ENCODE measurements around the gene ZNF556. TPM values are rescaled to one million over a fixed set of nuclear protein-coding genes. Genes with fewer than 3 reads are reported as not detected.

ZNF556 gene
- total RNA-seq, 1 donor from 2014 or later: 2.4 TPM

GRCh38 chr19:2840794-2841791 lies 26.0 kb upstream of the ZNF556 start, which contains the start of gene ZNF555:
TSS of gene ZNF555 (plus strand) at chr19:2841475. CDS start at chr19:2841573, 98 bp downstream.
- Histone ChIP-seq H3K4me3 (ENCODE audit: low read depth, low read length) (peak within 1 kb of the TSS; percentile 80), H3K36me3 (ENCODE audit: control insufficient read depth, insufficient read depth, low read length) (no peaks in the 10 kb centered on the region), H3K27me3 (ENCODE audit: control insufficient read depth, insufficient read depth, low read length) (no peaks in the 10 kb centered on the region)
- TF ChIP-seq CTCF (IDR thresholded peaks at IDR 0.05; ENCODE audit: insufficient read depth, low read length, severe bottlenecking): peak; percentile 59
- DNase-seq (ENCODE audit: low read depth) (peak; percentile 96), FAIRE-seq (no peak)

- FAIRE-seq: no peak
- H3K36me3 ChIP-seq (ENCODE audit: control insufficient read depth, insufficient read depth, low read length): no peaks in the 10 kb centered on the region
- no peak for DNase-seq (ENCODE audit: low read depth)
- no peak for TF ChIP-seq CTCF (IDR thresholded peaks at IDR 0.05; ENCODE audit: insufficient read depth, low read length, severe bottlenecking)
- H3K4me3 ChIP-seq (ENCODE audit: low read depth, low read length): peak overlapping the region; percentile 80
- H3K27me3 ChIP-seq (ENCODE audit: control insufficient read depth, insufficient read depth, low read length): no peaks in the 10 kb centered on the region
Measured at GRCh38 chr19:2841855-2842574, 25.1 kb upstream of the ZNF556 start.

GRCh38 chr19:2845107-2845506 lies 22.0 kb upstream of the ZNF556 start:
- no peak for FAIRE-seq
- Histone ChIP-seq H3K4me3 (ENCODE audit: low read depth, low read length) (no peak overlapping the region), H3K36me3 (ENCODE audit: control insufficient read depth, insufficient read depth, low read length) (no peaks in the 10 kb centered on the region), H3K27me3 (ENCODE audit: control insufficient read depth, insufficient read depth, low read length) (no peaks in the 10 kb centered on the region)
- TF ChIP-seq CTCF (IDR thresholded peaks at IDR 0.05; ENCODE audit: insufficient read depth, low read length, severe bottlenecking): no peak
- no peak for DNase-seq (ENCODE audit: low read depth)

GRCh38 chr19:2846180-2846894 lies 20.8 kb upstream of the ZNF556 start:
- Histone ChIP-seq H3K36me3 (ENCODE audit: control insufficient read depth, insufficient read depth, low read length) (peaks cover 1% of the 10 kb centered on the region), H3K27me3 (ENCODE audit: control insufficient read depth, insufficient read depth, low read length) (no peaks in the 10 kb centered on the region), H3K4me3 (ENCODE audit: low read depth, low read length) (no peak overlapping the region)
- no peak for TF ChIP-seq CTCF (IDR thresholded peaks at IDR 0.05; ENCODE audit: insufficient read depth, low read length, severe bottlenecking)
- DNase-seq (ENCODE audit: low read depth) (no peak), FAIRE-seq (peak; percentile 60)

DNA sequence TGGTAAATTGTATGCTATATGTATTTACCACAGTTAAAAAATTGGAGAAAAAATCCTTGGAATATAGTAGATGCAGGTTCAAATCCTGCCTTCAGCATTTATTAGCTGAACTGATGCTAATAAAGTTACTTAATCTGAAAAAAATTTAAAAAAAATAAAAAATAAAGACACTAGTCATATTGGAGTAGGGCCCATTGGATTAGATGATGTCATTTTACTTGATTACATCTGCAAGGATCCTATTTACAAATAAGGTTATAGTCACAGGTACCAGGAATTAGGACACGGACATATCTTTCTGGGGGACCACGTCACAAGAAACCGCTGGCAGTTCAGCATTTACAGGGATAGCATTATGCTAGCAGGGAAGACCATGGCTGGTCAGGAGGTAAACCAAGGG lies 19.6 kb upstream of the ZNF556 start:
- DNase-seq (ENCODE audit: low read depth): no peak
- Histone ChIP-seq H3K27me3 (ENCODE audit: control insufficient read depth, insufficient read depth, low read length) (no peaks in the 10 kb centered on the region), H3K36me3 (ENCODE audit: control insufficient read depth, insufficient read depth, low read length) (peaks cover 3% of the 10 kb centered on the region), H3K4me3 (ENCODE audit: low read depth, low read length) (no peak overlapping the region)
- FAIRE-seq: no peak
- TF ChIP-seq CTCF (IDR thresholded peaks at IDR 0.05; ENCODE audit: insufficient read depth, low read length, severe bottlenecking): no peak

All from bronchial epithelial cell (primary cell).